HUES64 (cell line): ENCODE measurements around the gene TCF15.

Source experiments
- H3K27ac ChIP-seq: 2 replicates; pipeline ENCODE4 v1.7.0; 2013; ENCODE audit warnings: low read depth, low read length, inconsistent platforms
- H3K27me3 ChIP-seq: 2 replicates; pipeline ENCODE4 v1.6.1; 2013; ENCODE audit warnings: mild to moderate bottlenecking, low read length; ENCODE audit not compliant: insufficient read depth
- H3K36me3 ChIP-seq: 2 replicates; pipeline ENCODE4 v1.6.1; 2013; ENCODE audit warnings: mild to moderate bottlenecking, low read length; ENCODE audit not compliant: insufficient read depth
- H3K4me1 ChIP-seq: 2 replicates; pipeline ENCODE4 v1.6.1; 2013; ENCODE audit warnings: mild to moderate bottlenecking, low read length, moderate library complexity; ENCODE audit not compliant: insufficient read depth
- H3K4me3 ChIP-seq: 2 replicates; pipeline ENCODE4 v1.5.1; 2013; ENCODE audit warnings: mild to moderate bottlenecking, low read length, moderate library complexity
- H3K9ac ChIP-seq: 2 replicates; pipeline ENCODE4 v1.6.1; 2013; ENCODE audit warnings: mild to moderate bottlenecking, low read depth, low read length
- H3K9me3 ChIP-seq: 2 replicates; pipeline ENCODE4 v1.6.1; 2013; ENCODE audit warnings: low read depth, low read length; ENCODE audit not compliant: insufficient read depth
- WGBS: fragments of 150-250, 120-280 bp; methylation state at CpG from one replicate; pipeline ENCODE4 v1.1.7; 2013; ENCODE audit warnings: missing lambda C conversion rate; 5-methylcytosine and 5-hydroxymethylcytosine counted together

TCF15 gene

DNA sequence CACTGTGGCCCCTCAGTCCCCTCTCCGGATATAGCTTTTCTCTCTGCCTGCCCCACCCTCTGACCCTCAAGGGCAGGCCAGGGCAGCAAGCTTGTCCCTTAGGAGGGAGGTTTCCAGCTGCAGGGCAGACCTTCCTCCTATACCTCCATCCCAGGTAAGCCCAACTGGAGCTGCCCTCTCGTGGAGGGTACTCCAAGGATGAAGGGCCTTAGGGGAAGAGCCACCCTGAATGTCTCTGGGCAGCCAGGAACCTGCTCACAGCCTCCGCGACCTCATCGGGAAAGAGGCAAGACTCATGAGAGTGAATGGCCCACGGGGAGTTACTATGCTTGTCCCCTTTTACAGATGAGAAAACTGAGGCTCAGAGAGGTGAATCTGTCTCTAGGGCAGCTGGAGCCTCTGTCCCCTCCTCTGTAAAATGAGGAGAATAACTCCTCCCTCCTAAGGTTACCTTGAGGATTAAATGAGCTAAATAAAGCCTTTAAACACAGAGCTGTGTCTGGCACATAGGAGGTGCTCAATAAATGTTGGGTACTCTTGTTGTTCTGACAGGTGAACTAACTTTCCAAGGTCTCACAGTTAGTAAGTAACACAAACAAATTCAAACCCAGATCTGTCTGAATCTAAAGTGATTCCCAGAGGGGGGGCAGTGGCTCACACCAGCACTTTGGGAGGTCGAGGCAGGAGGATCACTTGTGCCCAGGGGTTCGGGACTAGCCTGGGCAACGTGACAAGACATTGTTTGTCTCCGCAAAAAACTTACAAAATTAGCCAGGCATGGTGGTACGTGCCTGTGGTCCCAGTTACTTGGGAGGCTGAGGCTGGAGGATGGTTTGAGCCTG lies 30.8 kb upstream of the TCF15 start:
- H3K4me3 ChIP-seq: no peak overlapping the region
- 75% methylated on average over 10 of the region's 11 CpGs for WGBS

DNA sequence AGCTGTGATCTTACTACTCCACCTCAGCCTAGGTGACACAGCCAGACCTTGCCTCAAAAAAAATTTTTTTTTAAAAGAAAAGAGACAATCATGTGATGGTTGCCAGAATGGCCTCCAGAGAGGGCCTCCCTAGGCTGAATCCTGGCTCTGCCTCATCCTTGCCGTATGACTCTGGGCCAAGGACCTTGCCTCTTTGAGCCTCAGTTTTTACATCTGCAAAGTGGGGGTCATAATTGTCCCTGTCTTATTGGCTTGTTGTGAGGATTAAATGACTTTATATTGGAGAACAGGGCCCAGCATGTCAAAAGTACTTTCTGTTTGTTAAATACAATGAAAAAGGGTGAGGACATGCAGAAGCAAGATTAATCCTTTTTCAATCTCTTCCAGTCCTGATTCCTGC lies 28.5 kb upstream of the TCF15 start:
- H3K27ac ChIP-seq: no peak overlapping the region
- H3K27me3 ChIP-seq: no peaks in the 10 kb centered on the region; the same call in 1 of the 2 replicates
- 91% methylated on average over 1 of the region's 1 CpG for WGBS
- H3K36me3 ChIP-seq: no peaks in the 10 kb centered on the region
- no peaks in the 10 kb centered on the region for H3K4me1 ChIP-seq
- H3K9ac ChIP-seq: no peak overlapping the region
- no peaks in the 10 kb centered on the region for H3K9me3 ChIP-seq
- no peak overlapping the region for H3K4me3 ChIP-seq

More for the DNA sequence above, 30.8 kb upstream of the TCF15 start:
- Histone ChIP-seq H3K9ac (no peak overlapping the region), H3K27ac (no peak overlapping the region), H3K27me3 (no peaks in the 10 kb centered on the region), H3K36me3 (no peaks in the 10 kb centered on the region), H3K9me3 (no peaks in the 10 kb centered on the region), H3K4me1 (peaks cover 3% of the 10 kb centered on the region; the same call in 1 of the 2 replicates)

DNA sequence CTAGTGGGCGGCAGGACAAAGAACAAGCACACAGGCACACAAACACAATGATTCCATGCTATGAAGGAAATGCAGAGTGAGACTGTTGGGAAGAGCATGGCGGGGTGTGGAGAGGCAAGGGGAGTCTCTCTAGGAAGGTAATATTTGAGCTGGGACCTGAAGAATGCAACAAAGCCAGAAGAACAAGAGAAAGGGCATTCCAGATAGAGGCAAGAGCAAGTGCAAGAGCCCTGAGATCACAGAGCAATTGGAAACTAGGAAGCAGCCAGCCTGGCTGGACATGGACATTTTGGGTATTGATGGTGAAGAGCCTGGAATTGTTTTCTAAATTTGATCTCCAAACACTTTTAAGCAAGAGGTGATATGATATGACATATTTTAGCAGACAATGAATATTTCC lies 27.4 kb upstream of the TCF15 start:
- WGBS: 91% methylated on average over 2 of the region's 2 CpGs
- H3K27me3 ChIP-seq: no peaks in the 10 kb centered on the region; the same call in 1 of the 2 replicates
- no peaks in the 10 kb centered on the region for H3K4me1 ChIP-seq
- no peaks in the 10 kb centered on the region for H3K9me3 ChIP-seq
- no peak overlapping the region for H3K4me3 ChIP-seq
- no peaks in the 10 kb centered on the region for H3K36me3 ChIP-seq
- H3K27ac ChIP-seq: no peak overlapping the region
- no peak overlapping the region for H3K9ac ChIP-seq

DNA sequence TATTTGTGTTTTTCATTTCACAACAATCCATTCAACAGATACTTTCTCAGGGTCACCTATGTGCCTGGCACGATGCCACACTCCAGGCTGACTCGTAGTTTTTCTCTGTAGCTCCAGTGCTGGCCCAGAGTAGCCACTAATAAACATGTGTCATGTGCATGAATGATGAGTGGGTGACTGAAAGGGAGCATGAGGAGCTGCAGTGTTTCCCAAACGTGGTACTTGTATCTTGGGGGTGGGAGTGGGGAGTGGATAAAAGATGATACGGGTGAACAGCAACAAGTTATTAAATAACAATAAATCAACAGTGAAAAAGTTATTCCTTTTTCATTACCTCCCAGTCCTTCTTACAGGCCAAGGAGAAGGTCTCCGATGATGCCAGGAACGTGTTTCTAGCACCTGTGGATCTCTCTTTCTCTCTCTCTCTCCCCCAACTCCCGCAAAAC lies 25.8 kb upstream of the TCF15 start:
- no peaks in the 10 kb centered on the region for H3K9me3 ChIP-seq
- no peak overlapping the region for H3K27ac ChIP-seq
- H3K4me1 ChIP-seq: no peaks in the 10 kb centered on the region
- H3K9ac ChIP-seq: no peak overlapping the region
- 86% methylated on average over 6 of the region's 7 CpGs for WGBS
- no peaks in the 10 kb centered on the region for H3K36me3 ChIP-seq
- no peak overlapping the region for H3K4me3 ChIP-seq
- H3K27me3 ChIP-seq: no peaks in the 10 kb centered on the region; the same call in 1 of the 2 replicates

DNA sequence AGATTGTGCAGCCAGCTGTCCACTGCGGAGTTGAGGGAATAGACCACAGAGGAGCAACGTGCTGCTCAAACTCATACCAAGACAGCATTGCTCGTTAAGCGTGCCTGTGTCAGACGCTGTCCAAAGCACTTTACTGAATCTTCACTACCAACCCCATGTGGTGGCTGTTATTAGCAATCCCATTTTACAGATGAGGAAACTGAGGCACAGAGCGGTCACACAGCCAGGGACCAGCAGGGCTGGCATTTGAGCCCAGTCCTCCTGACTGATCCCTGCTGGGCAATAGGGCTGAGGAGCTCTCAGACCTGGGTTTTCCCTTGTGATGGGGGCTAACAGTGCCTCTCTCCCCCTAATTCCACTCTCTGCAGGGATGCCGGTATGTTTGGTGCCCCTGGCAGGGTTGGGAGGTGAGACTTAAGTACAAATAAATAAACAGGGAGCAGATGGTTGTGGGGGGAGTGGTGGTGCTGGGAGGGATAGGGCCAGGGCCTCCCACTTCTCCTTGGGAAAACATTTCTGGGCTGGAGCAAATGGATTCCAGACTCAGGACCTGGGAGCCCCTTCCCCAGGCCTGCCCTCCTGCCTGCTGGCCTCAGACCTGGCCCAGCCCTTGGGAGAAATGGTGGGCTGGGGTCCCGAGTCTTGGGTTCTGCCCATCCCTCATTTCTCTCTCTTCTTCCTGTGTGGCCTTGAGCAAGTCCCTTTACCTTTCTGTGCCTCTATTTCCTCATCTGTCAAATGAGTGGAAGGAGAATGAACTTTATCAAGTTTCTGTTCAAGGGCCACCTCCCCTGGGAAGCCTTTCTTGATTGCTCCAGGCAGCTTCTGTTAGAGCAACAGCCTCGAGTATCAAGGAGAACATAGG lies 25.2 kb upstream of the TCF15 start:
- Histone ChIP-seq H3K4me1 (no peaks in the 10 kb centered on the region), H3K27me3 (no peaks in the 10 kb centered on the region; the same call in 1 of the 2 replicates), H3K9ac (no peak overlapping the region), H3K36me3 (no peaks in the 10 kb centered on the region), H3K4me3 (no peak overlapping the region), H3K27ac (no peak overlapping the region), H3K9me3 (no peaks in the 10 kb centered on the region)
- 88% methylated on average over 9 of the region's 9 CpGs for WGBS

DNA sequence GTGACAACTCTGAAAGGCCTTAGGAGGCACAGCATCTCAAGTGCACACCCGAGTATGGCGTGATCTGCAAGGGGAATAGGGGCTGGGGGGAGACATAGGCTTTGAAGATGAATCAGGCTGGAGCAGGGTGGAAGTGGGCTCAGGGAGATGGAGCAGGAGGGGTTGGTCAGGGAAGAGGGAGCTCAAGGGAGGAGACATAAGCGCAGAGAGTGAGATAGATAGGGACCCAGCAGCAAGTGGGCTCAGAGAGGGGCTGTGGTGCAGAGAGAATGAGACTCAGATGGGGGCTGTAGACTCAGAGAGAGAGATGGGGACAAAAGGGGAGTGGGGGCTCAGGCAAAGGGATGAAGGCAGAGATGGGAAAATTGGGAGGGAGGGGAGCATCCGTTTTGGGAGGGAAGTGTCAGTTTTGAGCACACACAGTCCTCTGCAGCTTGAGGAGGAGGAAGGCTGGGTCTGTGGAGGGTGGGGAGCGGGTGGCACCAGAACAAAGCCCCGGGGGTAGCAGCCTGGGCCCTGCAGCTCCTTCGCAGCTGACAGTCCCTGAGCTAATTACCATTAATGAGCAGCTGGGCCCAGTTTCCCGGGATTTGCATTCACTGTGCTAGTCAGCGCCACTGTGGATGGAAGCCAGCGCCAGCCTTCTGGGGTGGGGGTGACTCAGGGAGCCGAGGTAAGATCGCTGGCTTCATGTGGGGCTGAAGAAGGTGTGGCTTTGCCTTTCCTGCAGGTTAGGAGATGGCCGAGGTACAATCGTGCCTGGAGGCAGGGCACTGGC lies 24.2 kb upstream of the TCF15 start:
- no peaks in the 10 kb centered on the region; the same call in 1 of the 2 replicates for H3K27me3 ChIP-seq
- no peak overlapping the region for H3K4me3 ChIP-seq
- H3K36me3 ChIP-seq: no peaks in the 10 kb centered on the region
- no peak overlapping the region for H3K27ac ChIP-seq
- WGBS: 56% methylated on average over 14 of the region's 14 CpGs
- no peaks in the 10 kb centered on the region for H3K9me3 ChIP-seq
- no peak overlapping the region for H3K9ac ChIP-seq
- no peaks in the 10 kb centered on the region for H3K4me1 ChIP-seq

DNA sequence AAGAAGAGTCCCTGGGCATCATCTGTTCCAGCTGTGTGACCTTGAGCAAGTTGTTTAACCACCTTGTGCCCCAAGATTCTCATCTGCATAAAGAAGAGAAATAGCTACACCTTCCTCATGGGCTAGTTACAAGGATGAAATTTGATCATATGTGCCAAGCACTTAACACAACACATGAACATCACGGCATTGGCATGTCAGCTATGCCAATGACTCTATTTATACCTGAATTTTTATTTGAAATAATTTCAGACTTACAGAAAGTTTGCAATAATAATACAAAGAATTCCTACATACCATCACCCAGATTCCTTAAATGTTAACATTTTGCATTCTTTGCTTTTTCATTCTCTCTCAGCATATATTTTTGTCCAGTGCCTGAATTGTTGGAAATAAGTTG lies 21.0 kb upstream of the TCF15 start:
- Histone ChIP-seq H3K4me1 (no peaks in the 10 kb centered on the region), H3K9me3 (no peaks in the 10 kb centered on the region), H3K9ac (no peak overlapping the region), H3K36me3 (no peaks in the 10 kb centered on the region), H3K27ac (no peak overlapping the region), H3K4me3 (no peak overlapping the region), H3K27me3 (no peaks in the 10 kb centered on the region; the same call in 1 of the 2 replicates)
- WGBS: 75% methylated on average over 1 of the region's 1 CpG

DNA sequence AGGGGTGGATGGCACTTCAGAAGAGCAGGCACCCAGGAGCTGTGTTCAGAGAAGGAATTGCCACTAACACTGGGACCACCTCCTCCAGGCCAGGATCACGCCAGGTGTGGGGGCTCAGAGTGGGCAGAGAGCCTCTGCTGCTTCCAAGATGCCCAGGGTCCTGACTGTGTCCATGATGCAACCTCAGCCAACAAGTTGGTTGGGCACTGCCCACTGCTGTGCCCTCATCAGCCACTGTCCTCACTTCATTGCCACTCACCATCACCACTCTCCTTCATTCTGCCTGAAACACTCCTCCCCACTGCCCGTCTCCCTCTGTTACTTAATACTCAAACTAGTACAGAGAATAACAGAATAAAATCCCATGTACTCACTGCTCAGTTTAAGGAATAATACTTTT lies 16.5 kb upstream of the TCF15 start:
- Histone ChIP-seq H3K27me3 (no peaks in the 10 kb centered on the region), H3K9me3 (no peaks in the 10 kb centered on the region), H3K9ac (no peak overlapping the region), H3K27ac (no peak overlapping the region), H3K36me3 (no peaks in the 10 kb centered on the region), H3K4me1 (no peaks in the 10 kb centered on the region), H3K4me3 (no peak overlapping the region)
- 90% methylated on average over 2 of the region's 2 CpGs for WGBS

DNA sequence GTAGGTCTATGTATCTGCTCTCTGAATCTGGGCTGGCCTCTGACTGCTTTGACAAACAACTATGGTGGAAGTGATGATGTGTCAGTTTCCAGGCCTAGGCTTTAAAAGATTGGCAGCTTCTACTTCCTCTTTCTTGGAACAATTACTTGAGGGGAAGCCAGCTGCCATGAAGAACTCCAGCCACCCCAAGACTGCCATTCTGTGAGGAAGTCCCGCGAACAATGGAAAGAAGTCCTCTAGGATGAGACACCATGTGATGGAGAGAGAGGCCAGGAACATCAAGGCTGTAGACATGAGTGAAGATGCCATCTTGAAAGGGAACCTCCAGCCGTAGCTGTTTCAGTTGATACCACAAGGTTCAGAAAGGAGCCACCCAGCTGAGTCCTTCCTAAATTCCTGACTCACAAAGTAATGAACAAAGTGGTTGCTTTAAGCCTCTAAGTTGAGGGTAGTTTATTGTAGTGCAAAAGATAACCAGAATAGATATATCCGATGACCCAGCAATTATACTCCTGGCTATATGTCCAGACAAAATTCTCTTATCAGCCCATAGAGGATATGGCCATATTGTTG lies 15.3 kb upstream of the TCF15 start:
- no peaks in the 10 kb centered on the region for H3K36me3 ChIP-seq
- no peaks in the 10 kb centered on the region for H3K9me3 ChIP-seq
- 96% methylated on average over 3 of the region's 4 CpGs for WGBS
- H3K27me3 ChIP-seq: no peaks in the 10 kb centered on the region
- no peak overlapping the region for H3K9ac ChIP-seq
- no peak overlapping the region for H3K27ac ChIP-seq
- H3K4me3 ChIP-seq: no peak overlapping the region
- 0 out of 2 replicates have a peak, but pooled peaks cover 4% of the 10 kb centered on the region for H3K4me1 ChIP-seq

DNA sequence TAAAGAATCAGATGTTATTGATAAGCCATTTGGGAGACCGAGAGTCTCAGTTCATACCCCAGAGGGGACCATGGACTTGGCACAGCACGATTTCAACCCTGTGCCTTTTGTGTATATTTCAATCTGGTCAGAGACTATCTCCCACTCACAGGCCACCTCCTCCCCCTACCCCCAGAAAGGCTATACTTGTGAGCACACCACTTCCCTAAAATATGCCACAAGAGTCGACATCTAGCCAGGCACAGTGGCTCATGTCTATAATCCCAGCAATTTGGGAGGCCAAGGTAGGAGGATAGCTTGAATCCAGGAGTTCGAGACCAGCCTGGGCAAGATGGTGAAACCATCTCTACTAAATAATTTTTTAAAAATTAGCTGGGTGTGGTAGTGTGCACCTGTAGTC lies 13.6 kb upstream of the TCF15 start:
- no peaks in the 10 kb centered on the region for H3K36me3 ChIP-seq
- no peak overlapping the region for H3K27ac ChIP-seq
- H3K9me3 ChIP-seq: no peaks in the 10 kb centered on the region
- H3K27me3 ChIP-seq: no peaks in the 10 kb centered on the region
- no peak overlapping the region for H3K4me3 ChIP-seq
- no peak overlapping the region for H3K9ac ChIP-seq
- 76% methylated on average over 4 of the region's 4 CpGs for WGBS
- H3K4me1 ChIP-seq: 0 out of 2 replicates have a peak, but pooled peaks cover 4% of the 10 kb centered on the region
